H1 (cell line): ENCODE results near the gene SPACDR. TPM values are rescaled to one million over a fixed set of nuclear protein-coding genes. Genes with fewer than 3 reads are reported as not detected.

ENCODE experiments used
- CTCF ChIA-PET: fragments of 300-600 bp; sonication (Branson Sonifier 250); formaldehyde crosslinking; loops from one replicate; lab custom pipeline; 2021; ENCODE audit not compliant: partially characterized antibody; lab: Charles Lee
- POLR2A ChIA-PET: fragments of 300-600 bp; sonication (Branson Sonifier 250); formaldehyde crosslinking; loops from one replicate; lab custom pipeline; 2021; ENCODE audit warnings: inconsistent platforms; ENCODE audit not compliant: partially characterized antibody; lab: Charles Lee
- DNase-seq, 2 experiments: peaks; one replicate each; pipeline versions ENCODE4 v3.0.0 to v3.0.0-alpha.2; 2010 to 2022; ENCODE audit warnings: low spot score in 2 of 2, low read depth in 1 of 2, mixed read lengths in 1 of 2
- FAIRE-seq: peaks from 2 replicates; lab custom pipeline; 2011; peaks lifted over from hg19 to GRCh38; lab: Jason Lieb, UNC
- H2AFZ ChIP-seq: 2 replicates; pipeline ENCODE4 v1.8.1; 2012; ENCODE audit warnings: low read length, inconsistent platforms
- H2AK5ac ChIP-seq: 2 replicates; pipeline ENCODE4 v1.6.1; 2013; ENCODE audit warnings: low read depth, low read length
- H2BK120ac ChIP-seq: replicated peaks from 2 replicates; pipeline ENCODE3; 2013; ENCODE audit warnings: low read depth, low read length, inconsistent platforms
- H2BK12ac ChIP-seq: 2 replicates; pipeline ENCODE4 v1.6.1; 2013; ENCODE audit warnings: low read depth, low read length
- H2BK15ac ChIP-seq: 2 replicates; pipeline ENCODE4 v1.6.1; 2013; ENCODE audit warnings: low read length
- H2BK20ac ChIP-seq: 2 replicates; pipeline ENCODE4 v1.6.1; 2013; ENCODE audit warnings: low read length
- H2BK5ac ChIP-seq: 2 replicates; pipeline ENCODE4 v1.6.1; 2013; ENCODE audit warnings: low read depth, low read length
- H3K14ac ChIP-seq: 2 replicates; pipeline ENCODE4 v1.6.1; 2013; ENCODE audit warnings: inconsistent platforms; ENCODE audit not compliant: insufficient read length
- H3K18ac ChIP-seq: 2 replicates; pipeline ENCODE4 v1.6.1; 2013; ENCODE audit warnings: low read length; ENCODE audit errors: extremely low read depth
- H3K23ac ChIP-seq: 2 replicates; pipeline ENCODE4 v1.6.1; 2013; ENCODE audit warnings: inconsistent platforms; ENCODE audit not compliant: insufficient read length
- H3K23me2 ChIP-seq: 2 replicates; pipeline ENCODE4 v1.6.1; 2013; ENCODE audit warnings: low read depth, low read length
- H3K27ac ChIP-seq: 2 replicates; pipeline ENCODE4 v1.6.1; 2011; ENCODE audit warnings: low read depth, low read length, inconsistent platforms
- H3K27me3 ChIP-seq, 4 experiments: replicated peaks in 1 of 4; 1 replicate in 1 of 4; 2 replicates in 3 of 4; pipeline versions ENCODE4 v1.6.1 to v1.8.1; 2011 to 2013; ENCODE audit warnings: low read length in 3 of 4, mild to moderate bottlenecking in 3 of 4, inconsistent platforms in 2 of 4, mixed read lengths in 2 of 4, moderate library complexity in 1 of 4; ENCODE audit not compliant: control insufficient read depth in 3 of 4, insufficient read depth in 3 of 4; ENCODE audit errors: extremely low read depth in 1 of 4
- H3K36me3 ChIP-seq, 4 experiments: 2 replicates each; pipeline versions ENCODE4 v1.6.1 to v1.8.1; 2011 to 2013; ENCODE audit warnings: mild to moderate bottlenecking in 4 of 4, low read length in 3 of 4, moderate library complexity in 2 of 4, control low read depth in 1 of 4, inconsistent platforms in 1 of 4; ENCODE audit not compliant: insufficient read depth in 4 of 4, control insufficient read depth in 2 of 4
- H3K4ac ChIP-seq: replicated peaks from 2 replicates; pipeline ENCODE3; 2013; ENCODE audit warnings: low read length, low read depth, mixed read lengths, inconsistent platforms; ENCODE audit not compliant: insufficient read length
- H3K4me1 ChIP-seq, 4 experiments: replicated peaks in 1 of 4; 1 replicate in 1 of 4; 2 replicates in 3 of 4; pipeline versions ENCODE4 v1.6.1 to v1.8.1; 2011 to 2013; ENCODE audit warnings: low read length in 3 of 4, inconsistent platforms in 2 of 4, mixed read lengths in 1 of 4; ENCODE audit not compliant: insufficient read depth in 4 of 4, control insufficient read depth in 3 of 4
- H3K4me2 ChIP-seq, 2 experiments: 2 replicates each; pipeline versions ENCODE4 v1.6.1 to v1.8.1; 2011 to 2013; ENCODE audit warnings: low read depth in 2 of 2, low read length in 2 of 2, control low read depth in 1 of 2, inconsistent platforms in 1 of 2, mild to moderate bottlenecking in 1 of 2; ENCODE audit not compliant: insufficient read depth in 1 of 2
- H3K4me3 ChIP-seq, 4 experiments: fragments of 200-600, 300-600 bp in 1 of 4; sonication (generic), shearing (Covaris generic), sonication (Bioruptor Twin) in 1 of 4; 2 replicates each; pipeline versions ENCODE4 v1.5.1 to v1.8.1; 2011 to 2016; ENCODE audit warnings: low read length in 4 of 4, low read depth in 3 of 4, control low read depth in 2 of 4, inconsistent platforms in 2 of 4, mild to moderate bottlenecking in 2 of 4, mixed read lengths in 1 of 4, moderate library complexity in 1 of 4; ENCODE audit not compliant: insufficient read depth in 2 of 4; ENCODE audit errors: extremely low read depth in 1 of 4
- H3K56ac ChIP-seq: replicated peaks from 2 replicates; pipeline ENCODE3; 2013; ENCODE audit warnings: low read depth, mild to moderate bottlenecking, mixed read lengths, low read length, inconsistent platforms; ENCODE audit not compliant: insufficient read length
- H3K79me1 ChIP-seq: 2 replicates; pipeline ENCODE4 v1.6.1; 2013; ENCODE audit warnings: low read depth, low read length, control low read depth
- H3K79me2 ChIP-seq, 2 experiments: 2 replicates each; pipeline versions ENCODE4 v1.6.1 to v1.8.1; 2012 to 2013; ENCODE audit warnings: low read length in 2 of 2, mild to moderate bottlenecking in 2 of 2, inconsistent platforms in 1 of 2; ENCODE audit not compliant: insufficient read depth in 2 of 2, control insufficient read depth in 1 of 2
- H3K9ac ChIP-seq, 4 experiments: replicated peaks in 1 of 4; 1 replicate in 1 of 4; 2 replicates in 3 of 4; pipeline versions ENCODE4 v1.6.1 to v1.8.1; 2011 to 2013; ENCODE audit warnings: low read depth in 3 of 4, low read length in 3 of 4, control low read depth in 2 of 4, mild to moderate bottlenecking in 2 of 4, moderate library complexity in 2 of 4, inconsistent platforms in 1 of 4; ENCODE audit errors: extremely low read depth in 1 of 4
- H3K9me3 ChIP-seq, 2 experiments: 2 replicates each; pipeline versions ENCODE4 v1.6.1 to v1.8.1; 2012 to 2013; ENCODE audit warnings: mild to moderate bottlenecking in 2 of 2, moderate library complexity in 2 of 2, control low read depth in 1 of 2, inconsistent platforms in 1 of 2, low read depth in 1 of 2, low read length in 1 of 2, mixed read lengths in 1 of 2; ENCODE audit not compliant: insufficient read depth in 2 of 2
- H4K20me1 ChIP-seq, 2 experiments: replicated peaks in 1 of 2; 2 replicates each; pipeline versions ENCODE3 to v1.8.1; 2011 to 2013; ENCODE audit warnings: inconsistent platforms in 2 of 2, low read length in 2 of 2, mild to moderate bottlenecking in 1 of 2; ENCODE audit not compliant: insufficient read depth in 2 of 2, control insufficient read depth in 1 of 2
- H4K5ac ChIP-seq: 2 replicates; pipeline ENCODE4 v1.6.1; 2013; ENCODE audit warnings: low read length, low read depth, mixed read lengths, inconsistent platforms; ENCODE audit not compliant: insufficient read length
- H4K8ac ChIP-seq: 2 replicates; pipeline ENCODE4 v1.8.0; 2013; ENCODE audit warnings: mild to moderate bottlenecking, moderate library complexity, low read length, inconsistent platforms; ENCODE audit not compliant: insufficient read depth; ENCODE audit errors: extremely low read depth
- H4K91ac ChIP-seq: replicated peaks from 2 replicates; pipeline ENCODE3; 2013; ENCODE audit warnings: low read length, mixed read lengths, inconsistent platforms; ENCODE audit not compliant: insufficient read length
- ATF3 ChIP-seq: IDR thresholded peaks from 2 replicates; pipeline ENCODE4 v1.6.1; 2011; ENCODE audit warnings: low read depth, mild to moderate bottlenecking, low read length; ENCODE audit not compliant: insufficient read depth
- HDAC2 ChIP-seq, 2 experiments: fragments of 300-600 bp in 1 of 2; sonication (generic) in 1 of 2; IDR thresholded peaks; 2 replicates each; pipeline ENCODE4 v1.6.1; 2011 to 2012; ENCODE audit warnings: low read depth in 2 of 2, low read length in 2 of 2, mild to moderate bottlenecking in 2 of 2, moderate library complexity in 2 of 2, borderline replicate concordance in 1 of 2, inconsistent platforms in 1 of 2
- KDM1A ChIP-seq: fragments of 200-600, 300-600 bp; sonication (generic); IDR thresholded peaks from 2 replicates; pipeline ENCODE4 v1.7.1; 2016; ENCODE audit warnings: mild to moderate bottlenecking, low read length, borderline replicate concordance
- TCF12 ChIP-seq: IDR thresholded peaks from 2 replicates; pipeline ENCODE4 v1.6.1; 2011; ENCODE audit warnings: low read depth, mild to moderate bottlenecking, low read length
- WGBS, 2 experiments: shearing (Covaris generic) in 1 of 2; methylation state at CpG; one replicate each; pipeline versions ENCODE4 v1.1.6 to v1.1.7; 2013 to 2015; ENCODE audit warnings: low lambda C conversion rate in 2 of 2, mixed read lengths in 2 of 2, inconsistent platforms in 1 of 2, low coverage in 1 of 2, missing lambda C conversion rate in 1 of 2; ENCODE audit not compliant: insufficient replicate concordance in 2 of 2, insufficient coverage in 1 of 2, insufficient read length in 1 of 2; ENCODE audit errors: extremely low coverage in 1 of 2, missing lambda C conversion rate in 1 of 2; 5-methylcytosine and 5-hydroxymethylcytosine counted together
- polyA plus RNA-seq, 7 experiments: library from polyadenylated mRNA; depleted of rRNA in 3 of 7; stranded (reverse) in 5 of 7; unstranded in 2 of 7; fragments of >200 nt in 5 of 7; fragments of 200-250 nt in 2 of 7; gene quantifications; 1 replicate in 5 of 7; 2 replicates in 1 of 7; 4 replicates in 1 of 7; pipeline versions ENCODE4 v1.2.1 to v1.2.3, GENCODE V29; 2011 to 2013; ENCODE audit warnings: missing spikeins in 2 of 7, mixed read lengths in 2 of 7
- total RNA-seq: library from RNA; stranded (reverse); fragmentation: NEBNext Ultra II Directional; extraction: Animal tissue kit (Norgen Biotek cat#: 25700); gene quantifications from 2 replicates; pipeline ENCODE4 v1.2.1, GENCODE V29; 2021

SPACDR gene
- total and polyA plus RNA-seq, 2 of the 8 experiments (the other 6 are each of a cell fraction or from before 2014, with no cell fraction given) = 0.26 TPM; not detected in 1

GRCh38 chr7:100504887-100505611 lies 41.0 kb upstream of the SPACDR start:
- no peaks in the 10 kb centered on the region for H4K20me1 ChIP-seq
- no peak overlapping the region for H4K8ac ChIP-seq
- no peak overlapping the region for H2BK120ac ChIP-seq
- no peak overlapping the region for H2BK12ac ChIP-seq
- H3K9ac ChIP-seq = no peak overlapping the region
- H3K23ac ChIP-seq = no peak overlapping the region
- POLR2A ChIA-PET = interaction anchor here (0.7 to 1.5 kb wide), 4 partner anchors 11 to 75 kb away, joined by 3 to 4 read pairs (median 4); no protein-coding TSS in a partner anchor
- H3K14ac ChIP-seq = no peak overlapping the region
- no peaks in the 10 kb centered on the region for H3K36me3 ChIP-seq
- H2BK20ac ChIP-seq = no peak overlapping the region
- H3K9me3 ChIP-seq = no peaks in the 10 kb centered on the region
- no peak overlapping the region; the same call in 1 of the 2 replicates for H3K18ac ChIP-seq
- H4K5ac ChIP-seq = no peak overlapping the region
- H3K4me1 ChIP-seq = no peaks in the 10 kb centered on the region
- H2BK5ac ChIP-seq = no peak overlapping the region
- no peak overlapping the region for H3K27ac ChIP-seq
- no peak overlapping the region for H3K4ac ChIP-seq
- no peak overlapping the region for H2AK5ac ChIP-seq
- H2AFZ ChIP-seq = no peak overlapping the region
- H3K4me2 ChIP-seq = no peak overlapping the region
- no peaks in the 10 kb centered on the region for H3K79me2 ChIP-seq
- H3K23me2 ChIP-seq = no peaks in the 10 kb centered on the region
- TF ChIP-seq ATF3 (no peak), TCF12 (no peak), KDM1A (peak; percentile 92), HDAC2 (IDR thresholded peaks at IDR 0.05; ENCODE audit: borderline replicate concordance in 1 of 2, low read depth in 2 of 2, low read length in 2 of 2) (peak in 1 of 2 experiments; percentile 79; a peak in 1 of 4 replicates)
- FAIRE-seq = no peak
- no peak for DNase-seq
- H3K4me3 ChIP-seq = no peak overlapping the region
- CTCF ChIA-PET = interaction anchor here (1.3 to 1.9 kb wide), 3 partner anchors 10 to 55 kb away, joined by 4 to 8 read pairs (median 7); no protein-coding TSS in a partner anchor
- H4K91ac ChIP-seq = no peak overlapping the region
- no peak overlapping the region for H3K56ac ChIP-seq
- H3K79me1 ChIP-seq = no peaks in the 10 kb centered on the region
- 92% methylated on average over 9 of the region's 9 CpGs; no CpG with 5 or more reads in 1 of the 2 experiments for WGBS, 2 experiments
- no peaks in the 10 kb centered on the region; a peak in 1 of 7 replicates for H3K27me3 ChIP-seq
- no peak overlapping the region for H2BK15ac ChIP-seq
